ENCODE measurements around the gene SURF6.
"Not testable (repeated sequence)": the region's sequence is repeated elsewhere in the genome, so short reads cannot be mapped to it uniquely, and the experiment has no call there.

SURF6 gene

DNA sequence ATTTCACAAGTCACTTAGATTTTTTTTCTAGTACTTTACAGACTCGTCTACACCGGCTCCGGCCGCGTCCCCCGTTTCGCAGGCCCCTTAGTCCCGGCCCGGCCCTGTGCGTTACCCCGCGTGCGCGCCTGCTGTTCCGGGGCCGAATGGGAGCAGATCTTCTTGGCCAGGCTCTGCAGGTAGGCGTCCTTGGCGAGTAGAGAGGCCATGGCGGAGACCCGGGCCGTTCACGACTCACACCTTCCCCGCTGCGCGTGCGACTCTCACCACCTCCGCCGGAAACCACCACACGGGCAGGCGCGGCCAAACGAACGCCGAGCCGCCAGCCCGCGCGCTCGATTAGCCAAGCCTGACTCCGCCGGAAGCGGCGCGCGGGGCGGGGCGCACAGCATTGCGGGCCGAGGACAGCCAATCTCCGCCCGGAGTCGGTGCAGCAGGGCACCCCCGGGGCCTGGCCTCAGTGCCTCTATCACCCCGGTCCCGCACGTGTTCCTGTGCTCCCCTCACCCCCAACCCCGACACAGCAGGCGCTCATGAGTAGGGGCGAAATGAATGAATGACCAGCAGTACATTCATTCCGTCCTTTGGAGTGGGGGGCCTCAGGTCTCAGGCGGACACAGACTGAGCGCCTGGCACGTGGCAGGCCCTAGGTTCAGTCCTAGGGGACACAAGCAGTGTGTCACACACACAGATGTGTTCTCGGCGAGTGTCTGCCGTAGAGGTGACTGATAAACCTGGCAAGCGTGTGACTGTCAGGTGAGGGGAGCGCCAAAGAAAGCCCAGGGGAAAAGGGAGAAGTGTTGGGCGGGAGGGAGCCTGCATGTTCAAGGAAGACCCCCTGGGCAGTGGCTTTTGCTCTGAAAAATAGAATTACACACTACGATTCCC lies at the start of gene SURF6:
Gene SURF6, minus strand, starts transcription at position 265 of the 888 bp plus-strand sequence. Its CDS starts 56 bp downstream, at position 209.
- DNase-seq: peak; percentile 93

DNA sequence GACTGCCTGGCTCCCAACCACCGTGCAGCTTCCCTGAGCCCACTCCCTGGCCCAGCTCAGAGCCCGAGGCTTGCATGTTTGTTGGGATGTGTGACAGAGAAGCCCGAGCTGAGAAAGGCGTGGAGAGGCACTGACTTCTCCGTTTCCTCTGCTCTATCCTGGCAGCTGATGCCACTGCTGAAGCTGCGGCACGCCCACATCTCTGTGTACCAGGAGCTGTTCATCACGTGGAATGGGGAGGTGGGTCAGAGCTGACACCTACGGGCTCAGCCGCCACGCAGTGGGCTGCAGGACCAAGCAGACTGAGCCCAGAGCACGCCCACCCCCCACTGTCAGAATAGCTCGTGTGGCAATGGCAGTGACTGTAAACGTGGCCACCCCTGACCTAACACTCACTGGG lies 49.5 kb upstream of the SURF6 start:
- no peak for DNase-seq

DNA sequence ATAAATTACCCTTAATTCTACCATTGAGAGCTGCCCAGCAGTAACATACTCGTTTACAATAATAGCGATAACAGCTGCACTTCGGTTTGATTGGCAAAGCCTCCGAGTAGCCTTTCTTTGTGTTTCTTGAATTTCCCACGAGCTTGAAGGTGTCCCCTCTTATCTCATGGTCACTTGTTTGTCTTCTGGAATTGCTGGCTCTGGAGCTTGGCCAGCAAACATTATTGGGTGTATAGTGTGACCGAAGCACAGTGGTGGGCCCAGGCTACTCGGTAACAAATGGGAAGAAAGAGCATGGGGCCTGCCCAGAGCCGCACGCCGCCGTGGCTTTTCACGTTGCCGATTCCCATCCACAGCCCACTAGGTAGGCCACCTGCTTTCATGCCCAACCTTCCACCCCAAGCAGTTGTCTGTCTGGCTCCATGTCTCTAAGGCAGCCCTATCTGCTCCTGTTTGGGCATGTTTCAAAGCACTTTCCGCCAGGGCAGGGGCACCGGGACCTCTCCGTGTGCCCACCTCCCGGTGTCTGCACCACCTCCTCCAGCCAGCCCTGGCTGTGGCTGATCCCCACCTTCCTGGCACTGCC lies 48.8 kb upstream of the SURF6 start:
- DNase-seq: no peak

DNA sequence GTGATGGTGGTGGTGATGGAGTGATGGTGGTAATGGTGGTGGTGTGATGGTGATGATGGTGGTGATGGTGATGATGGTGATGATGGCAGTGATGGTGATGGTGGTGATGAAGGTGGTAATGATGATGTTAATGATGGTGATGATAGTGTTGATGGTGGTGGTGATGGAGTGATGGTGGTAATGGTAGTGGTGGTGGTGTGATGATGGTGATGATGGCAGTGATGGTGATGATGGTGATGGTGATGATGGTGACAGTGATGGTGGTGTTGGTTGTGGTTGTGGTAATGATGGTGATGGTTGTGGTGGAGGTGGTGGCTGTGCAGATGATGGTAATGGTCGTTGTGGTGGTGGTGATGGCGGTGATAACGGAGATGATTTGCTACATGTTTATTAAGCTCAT lies 47.5 kb upstream of the SURF6 start:
- DNase-seq: no peak

DNA sequence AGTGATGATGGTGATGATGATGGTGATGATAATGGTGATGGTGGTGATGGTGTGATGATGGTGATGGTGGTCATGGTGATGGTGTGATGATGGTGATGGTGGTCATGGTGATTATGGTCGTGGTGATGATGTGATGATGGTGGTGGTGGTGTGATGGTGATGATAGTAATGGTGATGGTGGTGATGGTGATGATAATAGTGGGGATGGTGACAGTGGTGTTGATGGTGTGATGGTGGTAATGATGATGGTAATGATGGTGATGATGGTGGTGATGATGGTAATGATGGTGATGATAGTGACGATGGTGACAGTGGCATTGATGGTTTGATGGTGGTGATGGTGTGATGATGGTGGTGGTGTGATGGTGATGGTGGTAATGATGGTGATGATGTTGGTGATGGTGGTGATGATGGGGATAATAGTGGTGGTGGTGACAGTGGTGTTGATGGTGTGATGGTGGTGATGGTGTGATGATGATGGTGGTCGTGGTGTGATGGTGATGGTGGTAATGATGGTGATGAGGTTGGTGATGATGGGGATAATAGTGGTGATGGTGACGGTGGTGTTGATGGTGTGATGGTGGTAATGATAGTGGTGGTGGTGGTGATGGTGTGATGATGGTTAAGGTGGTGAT lies 46.6 kb upstream of the SURF6 start:
- no peak for DNase-seq

DNA sequence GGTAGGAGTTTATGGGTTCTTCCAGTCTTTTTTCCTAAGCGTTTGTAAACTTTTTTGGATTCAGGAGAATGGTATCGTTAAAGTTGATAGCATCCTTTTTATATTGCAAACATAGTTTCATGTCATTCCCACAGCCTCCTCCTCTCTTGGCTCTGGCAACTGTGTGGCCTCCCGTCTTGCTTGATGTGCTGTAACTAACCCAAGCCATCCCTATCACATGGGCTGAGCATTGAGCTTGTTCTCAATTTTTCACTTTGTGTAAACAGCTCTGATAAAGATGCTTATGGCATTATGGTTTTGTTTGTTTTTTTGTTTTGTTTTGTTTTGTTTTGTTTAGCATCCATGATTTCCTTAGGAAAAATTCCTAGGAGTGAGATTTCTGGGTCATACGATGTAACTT lies 44.7 kb upstream of the SURF6 start:
- no peak for DNase-seq

DNA sequence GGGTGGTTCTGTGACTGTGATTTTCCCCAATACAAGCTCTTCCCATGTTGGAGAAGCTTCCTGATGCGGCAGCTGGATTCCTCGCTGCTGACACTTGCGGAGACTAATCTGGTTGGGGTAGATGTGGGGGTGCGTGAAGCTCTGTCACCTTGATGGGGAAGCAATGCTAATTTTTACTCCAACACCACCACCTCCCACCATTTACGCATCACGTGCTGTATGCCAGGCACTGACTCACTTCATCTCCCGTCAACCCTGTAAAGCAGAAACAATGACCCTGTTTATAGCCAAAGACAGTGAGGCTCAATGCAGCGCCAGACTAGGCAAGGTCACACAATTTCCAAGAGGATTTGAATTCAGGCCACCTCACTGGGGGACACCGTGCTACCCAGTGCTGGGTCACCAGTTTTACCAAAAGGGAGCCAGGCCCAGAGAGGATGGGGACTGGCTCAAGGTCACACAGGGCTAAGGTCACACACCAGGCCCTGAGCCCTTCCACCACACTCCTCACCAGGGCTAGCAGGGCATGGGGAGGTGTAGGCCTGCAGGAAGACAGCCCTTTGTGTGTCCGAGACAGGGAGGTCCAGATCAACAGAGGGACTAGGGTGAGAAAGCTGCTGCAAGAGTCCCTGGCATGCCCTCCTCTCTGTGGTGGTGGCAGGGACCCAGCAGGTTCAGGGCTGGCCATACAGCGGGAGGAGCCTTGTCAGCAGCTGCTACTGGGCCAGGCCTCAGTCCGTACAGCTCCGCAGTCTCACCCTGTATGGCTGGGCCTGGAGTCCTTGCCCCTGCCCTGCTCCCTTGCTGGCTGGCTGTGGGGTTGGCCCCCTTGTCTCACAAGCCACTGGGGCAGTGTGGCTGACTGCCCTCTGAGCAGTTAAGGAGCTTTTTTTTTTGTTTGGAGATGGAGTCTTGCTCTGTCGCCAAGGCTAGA lies 43.4 kb upstream of the SURF6 start:
- DNase-seq: no peak

DNA sequence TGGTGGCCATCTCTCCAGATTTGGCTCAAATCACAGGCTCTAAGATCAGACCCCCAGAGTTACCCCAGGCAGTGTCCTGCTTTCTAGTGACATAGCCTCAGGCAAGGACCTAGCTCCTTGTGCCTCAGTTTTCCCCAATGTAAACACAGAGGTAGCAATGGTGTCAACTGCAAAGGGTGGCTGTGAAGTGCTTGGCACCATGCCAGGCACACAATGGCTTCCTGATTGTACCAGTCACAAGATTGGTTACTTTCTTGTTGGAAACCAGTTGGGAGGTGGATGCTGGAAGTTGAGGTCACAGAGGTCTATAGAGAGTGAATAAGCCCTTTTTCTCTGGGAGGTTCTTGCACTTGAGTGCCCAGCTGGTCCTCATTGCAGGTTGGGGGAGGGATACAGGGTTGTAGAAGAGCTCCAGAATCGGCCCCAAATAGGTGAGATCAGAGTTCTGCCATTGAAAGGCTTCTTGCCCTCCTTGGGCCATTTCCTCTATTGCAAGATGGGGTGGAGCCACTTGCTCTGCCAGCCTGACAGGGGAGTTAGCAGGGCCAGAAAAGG lies 42.5 kb upstream of the SURF6 start:
- no peak for DNase-seq

DNA sequence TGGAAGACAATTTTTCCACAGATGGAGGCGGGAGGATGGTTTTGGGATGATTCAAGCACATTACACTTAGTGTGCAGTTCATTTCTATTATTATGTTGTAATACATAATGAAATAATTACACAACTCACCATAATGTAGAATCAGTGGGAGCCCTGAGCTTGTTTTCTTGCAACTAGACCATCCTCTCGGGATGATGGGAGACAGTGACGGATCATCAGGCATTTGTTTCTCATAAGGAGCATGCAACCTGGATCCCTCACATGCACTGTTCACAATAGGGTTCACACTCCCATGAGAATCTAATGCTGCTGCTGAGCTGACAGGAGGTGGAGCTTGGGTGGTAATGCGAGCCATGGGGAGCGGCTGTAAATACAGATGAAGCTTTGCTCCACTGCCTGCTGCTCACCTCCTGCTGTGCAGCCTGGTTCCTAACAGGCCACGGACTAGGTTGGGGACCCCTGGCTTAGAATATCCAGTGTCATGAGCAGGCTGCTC lies 41.8 kb upstream of the SURF6 start:
- DNase-seq: no peak

DNA sequence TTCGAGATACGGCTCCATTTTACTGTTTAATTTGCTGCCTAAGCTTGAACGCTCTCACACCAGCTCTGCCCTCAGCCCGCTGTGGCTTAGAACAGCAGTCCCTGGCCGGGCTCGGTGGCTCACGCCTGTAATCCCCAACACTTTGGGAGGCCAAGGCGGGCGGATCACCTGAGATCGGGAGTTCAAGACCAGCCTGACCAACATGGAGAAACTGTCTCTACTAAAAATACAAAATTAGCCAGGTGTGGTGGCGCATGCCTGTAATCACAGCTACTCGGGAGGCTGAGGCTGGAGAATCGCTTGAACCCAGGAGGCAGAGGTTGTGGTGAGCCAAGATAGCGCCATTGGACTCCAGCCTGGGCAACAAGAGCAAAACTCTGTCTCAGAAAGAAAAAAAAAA lies 41.3 kb upstream of the SURF6 start:
- not testable (repeated sequence) for DNase-seq

DNA sequence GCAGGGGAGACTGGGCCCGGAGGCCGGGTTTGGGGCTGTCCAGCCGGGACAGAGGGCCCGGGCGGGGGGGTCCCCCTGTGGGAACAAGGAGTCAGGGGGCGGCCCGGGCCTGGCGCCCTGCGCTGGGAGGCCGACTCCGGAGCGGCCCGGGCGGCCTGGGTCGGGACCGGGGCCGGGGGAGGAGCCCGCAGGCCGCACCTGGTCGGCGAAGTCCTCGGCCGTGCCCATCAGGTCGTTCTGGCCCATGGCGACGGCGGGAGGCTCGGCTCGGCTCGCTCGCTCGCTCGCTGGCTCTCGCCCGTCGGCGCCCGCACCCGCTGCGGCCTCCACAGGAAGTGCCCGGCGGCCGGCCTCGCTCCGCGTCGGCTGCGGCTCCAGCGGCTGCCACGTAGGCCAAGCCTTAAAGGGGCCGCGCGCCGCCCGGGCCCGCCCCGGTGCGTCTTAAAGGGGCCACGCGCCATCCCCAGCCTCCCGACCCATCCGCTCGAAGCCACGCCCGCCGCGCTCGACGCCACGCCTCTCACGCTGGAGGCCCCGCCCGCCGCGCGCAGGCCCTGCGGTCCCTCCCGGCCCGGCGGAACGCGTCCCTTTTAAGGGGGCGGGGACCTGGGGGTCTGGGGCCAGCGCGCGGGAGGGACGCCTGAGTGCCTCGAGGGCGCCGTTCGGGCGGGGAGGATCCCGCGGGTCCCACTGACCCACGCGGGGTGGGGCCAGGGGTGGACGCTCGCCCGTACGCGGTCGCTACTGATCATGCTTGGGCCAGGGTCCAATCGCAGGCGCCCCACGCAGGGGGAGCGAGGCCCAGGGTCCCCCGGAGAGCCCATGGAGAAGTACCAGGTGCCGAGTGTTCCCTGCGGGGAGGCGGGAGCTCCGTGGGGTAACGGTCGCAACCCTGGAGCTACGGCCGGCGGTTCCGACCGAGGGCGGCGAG lies 40.0 kb upstream of the SURF6 start, which contains the start of the genes STKLD1 and SURF4:
Gene STKLD1, plus strand, starts transcription at position 643 of the 931 bp plus-strand sequence. Its CDS starts 108 bp downstream, at position 751.
Gene SURF4, minus strand, starts transcription at position 337 of the 931 bp plus-strand sequence. Its CDS starts 91 bp downstream, at position 246.
- DNase-seq: peak; percentile 97

DNA sequence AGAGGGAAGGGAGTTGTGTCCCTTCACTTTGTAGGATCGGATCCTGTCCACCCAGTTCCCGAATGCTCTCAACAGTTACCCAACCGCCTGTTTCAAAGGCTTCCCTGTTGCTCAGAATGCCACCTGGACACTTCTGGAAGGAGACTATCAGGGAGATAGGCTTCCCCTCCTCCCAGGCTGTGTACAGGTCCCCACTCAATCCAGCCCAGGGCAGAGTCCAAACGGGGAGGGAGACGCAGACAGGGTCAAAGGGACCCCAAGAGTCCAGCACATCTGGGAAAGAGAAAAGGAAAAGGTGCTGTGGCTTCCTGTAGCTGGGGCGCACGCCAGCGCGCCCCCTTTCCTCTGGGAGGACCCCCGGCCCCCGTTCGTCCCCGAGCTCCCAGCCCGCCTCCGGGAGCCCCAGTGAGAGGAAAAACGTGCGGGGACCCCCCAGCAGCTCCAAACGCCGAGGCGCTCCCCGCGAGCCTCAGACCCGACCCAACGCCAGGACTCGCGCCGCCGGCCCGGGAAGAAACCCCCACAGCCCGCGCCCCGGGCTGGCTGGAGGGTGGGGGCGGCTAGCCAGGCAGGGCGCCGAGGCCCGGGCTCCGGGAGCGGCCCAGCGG lies 39.2 kb upstream of the SURF6 start:
- peak; percentile 55 for DNase-seq

DNA sequence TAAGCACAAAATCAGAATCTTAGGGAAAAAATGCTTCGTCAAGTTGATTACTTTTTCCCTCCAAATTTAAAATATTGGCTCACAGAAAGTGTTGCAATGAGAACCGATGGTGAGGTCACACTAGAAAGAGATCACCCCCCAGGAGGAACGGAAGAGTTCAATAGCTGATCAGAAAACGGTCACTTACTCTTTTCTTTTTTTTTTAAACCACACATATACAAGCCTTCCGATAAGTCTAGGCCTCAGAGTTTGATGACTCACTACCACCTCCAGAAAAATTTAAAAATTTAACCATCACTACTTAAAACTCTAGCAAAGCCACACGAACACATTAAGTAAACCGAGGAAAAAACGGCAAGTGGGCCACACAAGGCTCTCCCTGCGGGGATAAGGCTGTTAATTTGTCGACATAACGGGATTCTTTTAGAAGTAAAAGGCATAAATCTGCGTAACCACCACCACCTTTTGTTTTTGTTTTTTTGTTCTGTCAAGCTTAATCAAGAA lies 38.7 kb upstream of the SURF6 start:
- no peak for DNase-seq

DNA sequence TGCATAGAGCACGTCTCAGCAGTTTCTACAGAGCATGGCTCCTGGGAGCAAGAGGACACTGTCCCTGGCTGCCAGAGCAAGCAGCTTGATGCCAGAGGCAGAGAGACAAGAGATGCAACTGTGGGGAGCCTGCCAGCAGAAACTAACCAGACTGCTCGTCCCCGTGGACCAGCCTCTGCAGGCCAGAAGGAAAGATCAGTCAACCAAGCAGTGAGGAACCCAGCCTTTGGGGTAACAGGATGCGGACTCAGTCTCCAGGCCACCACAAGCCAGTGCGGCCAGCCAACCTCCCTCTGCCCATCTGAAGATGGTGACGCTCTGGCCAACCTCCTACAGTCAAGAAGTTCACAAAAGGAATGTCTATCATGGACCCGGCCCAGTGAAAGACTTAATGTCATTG lies 36.2 kb upstream of the SURF6 start:
- DNase-seq: no peak

DNA sequence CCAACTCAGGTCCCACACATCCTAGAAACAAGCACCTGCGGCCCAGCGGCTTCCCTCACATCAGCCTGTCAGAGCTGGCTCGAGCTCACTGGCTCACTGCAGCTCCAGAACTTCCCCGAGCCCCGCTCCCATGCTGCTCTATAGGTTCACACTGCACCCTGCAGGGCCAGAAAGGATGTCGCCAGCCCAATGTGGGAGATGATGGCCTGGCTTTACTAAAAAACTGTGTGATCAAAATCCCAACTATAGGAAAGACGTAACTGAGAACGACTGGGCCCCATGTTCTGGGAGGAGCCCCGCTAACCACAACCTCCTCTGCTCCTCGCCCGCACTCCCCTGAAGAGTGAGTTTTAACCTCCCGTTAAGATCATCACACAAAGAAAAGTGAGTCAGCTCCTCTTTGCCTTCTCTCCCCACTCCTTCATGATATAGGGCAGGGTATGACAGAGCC lies 35.3 kb upstream of the SURF6 start:
- DNase-seq: no peak

DNA sequence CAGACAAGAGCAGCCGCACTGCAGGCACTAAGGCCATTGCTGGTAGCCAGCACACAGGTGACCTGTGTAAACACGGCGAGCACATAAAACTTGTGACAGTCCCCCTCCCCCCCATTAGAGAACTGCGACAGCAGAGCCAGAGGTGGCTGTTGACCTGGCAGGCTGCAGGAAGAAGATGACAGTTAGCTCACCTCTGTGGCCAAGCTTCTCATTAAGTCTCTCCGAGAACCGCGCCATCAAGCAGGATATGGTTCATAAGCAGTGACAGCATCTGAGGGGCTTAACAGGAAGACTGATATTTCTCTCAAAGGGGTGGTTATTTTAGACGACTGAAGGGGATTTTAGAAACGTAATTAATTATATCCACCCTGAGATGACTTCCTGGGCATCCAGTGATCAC lies 34.7 kb upstream of the SURF6 start:
- DNase-seq: no peak

DNA sequence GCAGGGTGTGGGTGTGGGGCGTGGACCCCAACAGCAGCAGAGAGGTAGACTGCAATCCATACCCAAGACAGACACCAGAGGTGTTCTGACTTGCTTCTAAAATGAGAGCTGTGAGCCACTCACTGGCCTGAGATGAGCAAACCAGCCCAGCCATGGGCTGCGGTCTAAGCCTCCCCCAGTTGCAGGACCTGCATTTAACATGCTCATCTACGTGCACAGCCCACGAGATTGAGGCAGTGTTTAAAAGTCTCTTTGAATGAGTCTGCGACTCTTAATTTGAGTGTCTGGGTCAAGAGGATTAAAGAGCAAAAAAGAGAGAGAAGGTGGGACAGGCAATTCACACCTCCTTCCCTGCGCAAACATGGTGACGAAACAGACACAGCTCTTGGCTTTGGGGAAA lies 33.9 kb upstream of the SURF6 start:
- DNase-seq: no peak

DNA sequence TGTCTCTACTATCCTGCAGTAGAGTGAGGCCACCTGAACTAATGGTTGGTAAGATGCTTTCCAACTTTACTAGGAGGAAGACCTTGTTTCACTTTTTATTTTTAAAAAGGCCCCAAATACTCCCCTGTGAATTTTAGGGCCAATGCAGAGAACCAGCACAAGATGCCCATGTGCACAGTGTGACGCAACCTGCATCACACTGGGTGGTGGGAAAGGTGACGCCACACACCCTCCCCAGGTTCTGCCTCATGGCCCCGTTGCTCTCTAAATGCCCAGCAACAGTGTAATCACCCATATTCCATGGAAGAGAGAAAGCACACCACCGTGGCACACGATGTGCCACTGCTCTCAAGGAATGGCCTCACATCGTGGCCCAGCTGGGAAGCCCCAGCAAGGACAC lies 33.4 kb upstream of the SURF6 start:
- no peak for DNase-seq

DNA sequence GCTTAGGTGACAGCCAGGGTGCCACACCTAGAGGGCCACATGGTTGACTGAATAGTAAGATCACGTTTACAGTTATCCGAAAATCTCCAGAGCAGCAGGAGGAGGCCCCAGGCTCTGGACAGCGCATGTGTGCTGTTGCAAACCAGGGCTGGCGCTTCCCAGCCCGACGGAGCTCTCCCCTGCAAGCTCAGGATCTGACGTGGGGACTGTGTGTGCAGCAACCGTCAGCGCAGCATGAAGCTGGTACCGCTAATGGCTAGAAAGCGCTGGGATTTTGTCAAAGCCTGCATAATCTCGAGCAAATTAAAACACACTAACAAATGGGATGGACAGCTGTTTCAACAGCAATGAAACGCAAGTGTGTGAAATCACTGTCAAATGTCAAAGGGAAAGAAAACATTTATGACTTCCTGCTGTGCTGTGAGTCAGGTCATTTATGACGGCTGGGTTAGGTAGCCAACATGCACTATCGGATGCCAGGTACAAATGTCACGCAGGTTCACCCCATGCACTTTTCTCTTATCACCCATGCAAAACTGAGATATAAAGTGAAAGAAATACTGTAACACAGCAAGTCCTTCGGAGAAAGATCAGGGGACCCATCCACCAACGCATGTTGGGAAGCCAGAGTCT lies 32.4 kb upstream of the SURF6 start:
- no peak for DNase-seq

DNA sequence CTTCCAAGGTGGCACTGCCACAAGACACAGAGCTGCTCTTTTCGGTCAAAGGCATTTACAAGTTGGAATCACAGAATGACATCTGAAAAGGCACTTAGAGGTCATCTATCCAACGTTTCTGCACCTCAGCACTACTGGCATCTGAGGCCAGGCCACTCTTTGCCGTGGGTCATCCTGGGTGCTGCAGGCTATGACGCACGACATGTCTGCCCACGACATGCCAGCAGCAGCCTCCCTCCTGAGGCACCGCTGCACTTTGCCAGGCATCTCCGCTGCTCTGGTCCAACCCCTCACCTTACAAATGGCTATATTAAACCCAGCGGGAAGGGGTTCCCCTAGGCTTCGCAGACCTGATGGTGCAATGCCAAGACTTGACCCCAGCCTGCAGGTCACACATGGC lies 31.8 kb upstream of the SURF6 start:
- DNase-seq: no peak

Measured in femur (tissue), 1 donor.